ENCODE data around the gene AFAP1. TPM values are rescaled to one million over a fixed set of nuclear protein-coding genes. Genes with fewer than 3 reads are reported as not detected.

Gene AFAP1
- total and polyA plus RNA-seq, 12 donors = 2.9 to 8.9 (median 5.8) TPM

- H3K4me1 ChIP-seq = peaks cover 0 to 49% (median 19%) of the 10 kb centered on the region in 9 donors
Observed at GRCh38 chr4:7899184-7899869, 40.3 kb downstream of the AFAP1 start.

GRCh38 chr4:7898385-7898784 is 41.3 kb downstream of the AFAP1 start:
- DNase-seq = no peak
- H3K27ac ChIP-seq = no peak overlapping the region
- no peak for ATAC-seq
- TF ChIP-seq CTCF (IDR thresholded peaks at IDR 0.05) = no peak
- intact Hi-C loops (cut with DNase I) = no loop called here
- H3K36me3 ChIP-seq = no peaks in the 10 kb centered on the region
- no peak overlapping the region for H3K4me3 ChIP-seq
- H3K27me3 ChIP-seq = no peaks in the 10 kb centered on the region
- 77 to 87% methylated on average over 4 of the region's 4 CpGs for WGBS, 2 donors
- H3K9me3 ChIP-seq = no peaks in the 10 kb centered on the region
- H3K4me1 ChIP-seq = peaks cover 0 to 39% (median 12%) of the 10 kb centered on the region in 9 donors

More at GRCh38 chr4:7899184-7899869, 40.3 kb downstream of the AFAP1 start:
- no peak for ATAC-seq
- Histone ChIP-seq H3K36me3 (no peaks in the 10 kb centered on the region), H3K9me3 (no peaks in the 10 kb centered on the region), H3K4me3 (no peak overlapping the region), H3K27me3 (no peaks in the 10 kb centered on the region), H3K27ac (no peak overlapping the region)
- 74 to 81% methylated on average over 9 of the region's 9 CpGs for WGBS, 2 donors
- no peak for TF ChIP-seq CTCF (IDR thresholded peaks at IDR 0.05)
- intact Hi-C loops (cut with DNase I) = no loop called here
- no peak for DNase-seq

- WGBS, 2 donors = 96 to 98% methylated on average over 7 of the region's 7 CpGs
- Histone ChIP-seq H3K36me3 (no peaks in the 10 kb centered on the region), H3K27ac (no peak overlapping the region), H3K4me1 (peaks cover 0 to 34% (median 9%) of the 10 kb centered on the region in 9 donors), H3K9me3 (no peaks in the 10 kb centered on the region), H3K27me3 (no peaks in the 10 kb centered on the region), H3K4me3 (no peak overlapping the region)
- ATAC-seq (no peak), DNase-seq (no peak)
- intact Hi-C loops (cut with DNase I) = no loop called here
- no peak for TF ChIP-seq CTCF (IDR thresholded peaks at IDR 0.05)
Observed at GRCh38 chr4:7897811-7898210, 41.9 kb downstream of the AFAP1 start.

GRCh38 chr4:7894677-7895181 is 44.9 kb downstream of the AFAP1 start:
- Histone ChIP-seq H3K27ac (no peak overlapping the region), H3K9me3 (no peaks in the 10 kb centered on the region), H3K4me3 (no peak overlapping the region), H3K36me3 (no peaks in the 10 kb centered on the region), H3K27me3 (no peaks in the 10 kb centered on the region), H3K4me1 (peaks cover 0 to 24% (median 5%) of the 10 kb centered on the region in 9 donors)
- peak in 1 of 8 donors; percentile 40 for ATAC-seq
- intact Hi-C loops (cut with DNase I) = no loop called here
- no peak for DNase-seq
- no peak for TF ChIP-seq CTCF (IDR thresholded peaks at IDR 0.05)
- WGBS, 2 donors = 51 to 63% methylated on average over 15 of the region's 15 CpGs
